ENCODE measurements around the gene HIPK2. TPM values are rescaled to one million over a fixed set of nuclear protein-coding genes. Genes with fewer than 3 reads are reported as not detected.

Gene HIPK2
- total RNA-seq, 1 experiment from 2014 or later = 64.3 TPM

- ChIA-PET CTCF (interaction anchor here (0.6 to 5.2 kb wide), 12 partner anchors 34 to 232 kb away, joined by 3 to 33 read pairs (median 4); no protein-coding TSS in a partner anchor), POLR2A (interaction anchor here (0.9 to 6.7 kb wide), 26 partner anchors 10 to 412 kb away, joined by 3 to 72 read pairs (median 5); partner anchors contain the start of genes KDM7A and LUC7L2)
- intact Hi-C loops (cut with micrococcal nuclease) = loop anchor here (1.0 to 10.0 kb wide), 2 partner anchors 37 to 266 kb away; no protein-coding TSS in a partner anchor
- no TSS peak for BruUV-seq (replicated peaks)
- Mint-ChIP-seq H3K36me3 (ENCODE audit: insufficient read depth, unreplicated experiment) (peaks cover 56% of the 10 kb centered on the region), H3K4me3 (ENCODE audit: unreplicated experiment) (peak overlapping the region; percentile 63), H3K9me3 (ENCODE audit: unreplicated experiment) (no peaks in the 10 kb centered on the region), H3K27me3 (ENCODE audit: insufficient read depth, unreplicated experiment) (no peaks in the 10 kb centered on the region), H3K4me1 (ENCODE audit: insufficient read depth, unreplicated experiment) (peaks cover 64% of the 10 kb centered on the region), H3K27ac (ENCODE audit: low read depth, unreplicated experiment) (peak overlapping the region; percentile 98)
- DNase-seq (ENCODE audit: unreplicated experiment) = peak; percentile 91
- TF ChIP-seq CTCF (IDR thresholded peaks at IDR 0.05; ENCODE audit: unreplicated experiment) = no peak
These were observed 6.5 kb downstream of the HIPK2 start for GRCh38 chr7:139771001-139771956.

GRCh38 chr7:139769761-139770160, 8.0 kb downstream of the HIPK2 start:
- Mint-ChIP-seq H3K9me3 (ENCODE audit: unreplicated experiment) (no peaks in the 10 kb centered on the region), H3K36me3 (ENCODE audit: insufficient read depth, unreplicated experiment) (peaks cover 56% of the 10 kb centered on the region), H3K4me1 (ENCODE audit: insufficient read depth, unreplicated experiment) (peaks cover 64% of the 10 kb centered on the region), H3K27me3 (ENCODE audit: insufficient read depth, unreplicated experiment) (no peaks in the 10 kb centered on the region), H3K27ac (ENCODE audit: low read depth, unreplicated experiment) (peak overlapping the region; percentile 98), H3K4me3 (ENCODE audit: unreplicated experiment) (no peak overlapping the region)
- no TSS peak for BruUV-seq (replicated peaks)
- intact Hi-C loops (cut with micrococcal nuclease) = loop anchor here (10.0 kb wide), 1 partner anchor 265 kb away; no protein-coding TSS in a partner anchor
- ChIA-PET CTCF (interaction anchor here (0.6 to 4.6 kb wide), 2 partner anchors 216 to 234 kb away, joined by 4 to 24 read pairs; no protein-coding TSS in a partner anchor), POLR2A (interaction anchor here (0.8 to 6.7 kb wide), 6 partner anchors 9 to 124 kb away, joined by 3 to 72 read pairs (median 5); no protein-coding TSS in a partner anchor)
- no peak for DNase-seq (ENCODE audit: unreplicated experiment)
- TF ChIP-seq CTCF (IDR thresholded peaks at IDR 0.05; ENCODE audit: unreplicated experiment) = no peak

GRCh38 chr7:139769066-139769465, 8.7 kb downstream of the HIPK2 start:
- no TSS peak for BruUV-seq (replicated peaks)
- peaks cover 59% of the 10 kb centered on the region for H3K4me1 Mint-ChIP-seq (ENCODE audit: insufficient read depth, unreplicated experiment)
- CTCF ChIA-PET = interaction anchor here (1.0 kb wide), 1 partner anchor 234 kb away, joined by 4 read pairs; no protein-coding TSS in a partner anchor
- no peak for DNase-seq (ENCODE audit: unreplicated experiment)
- peaks cover 57% of the 10 kb centered on the region for H3K36me3 Mint-ChIP-seq (ENCODE audit: insufficient read depth, unreplicated experiment)
- TF ChIP-seq CTCF (IDR thresholded peaks at IDR 0.05; ENCODE audit: unreplicated experiment) = no peak
- no peaks in the 10 kb centered on the region for H3K27me3 Mint-ChIP-seq (ENCODE audit: insufficient read depth, unreplicated experiment)
- intact Hi-C loops (cut with micrococcal nuclease) = no loop called here
- peak overlapping the region; percentile 98 for H3K27ac Mint-ChIP-seq (ENCODE audit: low read depth, unreplicated experiment)
- H3K4me3 Mint-ChIP-seq (ENCODE audit: unreplicated experiment) = no peak overlapping the region
- POLR2A ChIA-PET = no interaction called here
- no peaks in the 10 kb centered on the region for H3K9me3 Mint-ChIP-seq (ENCODE audit: unreplicated experiment)

GRCh38 chr7:139768249-139768824, 9.5 kb downstream of the HIPK2 start:
- ChIA-PET CTCF (interaction anchor here (0.6 to 1.0 kb wide), 2 partner anchors 22 to 235 kb away, joined by 4 read pairs; no protein-coding TSS in a partner anchor), POLR2A (interaction anchor here (0.5 to 1.0 kb wide), 4 partner anchors 13 to 39 kb away, joined by 3 to 4 read pairs (median 4); no protein-coding TSS in a partner anchor)
- H3K4me1 Mint-ChIP-seq (ENCODE audit: insufficient read depth, unreplicated experiment) = peaks cover 57% of the 10 kb centered on the region
- H3K27ac Mint-ChIP-seq (ENCODE audit: low read depth, unreplicated experiment) = peak overlapping the region; percentile 98
- H3K36me3 Mint-ChIP-seq (ENCODE audit: insufficient read depth, unreplicated experiment) = peaks cover 54% of the 10 kb centered on the region
- H3K9me3 Mint-ChIP-seq (ENCODE audit: unreplicated experiment) = no peaks in the 10 kb centered on the region
- no peak for DNase-seq (ENCODE audit: unreplicated experiment)
- intact Hi-C loops (cut with micrococcal nuclease) = no loop called here
- no peak overlapping the region for H3K4me3 Mint-ChIP-seq (ENCODE audit: unreplicated experiment)
- no peak for TF ChIP-seq CTCF (IDR thresholded peaks at IDR 0.05; ENCODE audit: unreplicated experiment)
- BruUV-seq (replicated peaks) = no TSS peak
- no peaks in the 10 kb centered on the region for H3K27me3 Mint-ChIP-seq (ENCODE audit: insufficient read depth, unreplicated experiment)
